Upper lobe of left lung (tissue), 6 donors: ENCODE data around the gene SREBF1. TPM values are rescaled to one million over a fixed set of nuclear protein-coding genes. Genes with fewer than 3 reads are reported as not detected.

ENCODE experiments used
- ATAC-seq, 2 donors: fragments of 200-7000 bp; cut with Tn5 transposase; one replicate each; pipeline ENCODE4 v1.9.1; 2022; ENCODE audit warnings: mild to moderate bottlenecking in 2 of 2, moderate library complexity in 2 of 2; ENCODE audit not compliant: low FRiP score in 2 of 2
- DNase-seq, 2 donors: peaks; one replicate each; pipeline ENCODE4 v3.0.0-alpha.2; 2019 to 2020
- H3K27ac ChIP-seq, 4 donors: fragments of 200-600 bp; sonication (generic); one replicate each; pipeline ENCODE4 v1.5.1; 2016 to 2019
- H3K27me3 ChIP-seq, 4 donors: fragments of 200-600 bp; sonication (generic); one replicate each; pipeline ENCODE4 v1.5.1; 2017 to 2019
- H3K36me3 ChIP-seq, 4 donors: fragments of 200-600 bp; sonication (generic); one replicate each; pipeline ENCODE4 v1.5.1; 2016 to 2019
- H3K4me1 ChIP-seq, 4 donors: fragments of 200-600 bp; sonication (generic); one replicate each; pipeline ENCODE4 v1.5.1; 2018 to 2019
- H3K4me3 ChIP-seq, 4 donors: fragments of 200-600 bp; sonication (generic); one replicate each; pipeline ENCODE4 v1.5.1; 2017 to 2019; ENCODE audit warnings: mild to moderate bottlenecking in 2 of 4, moderate library complexity in 1 of 4
- H3K9me3 ChIP-seq, 4 donors: fragments of 200-600 bp; sonication (generic); one replicate each; pipeline ENCODE4 v1.5.1; 2018 to 2019
- EP300 ChIP-seq, 4 donors: sonication (generic); formaldehyde crosslinking; IDR thresholded peaks; one replicate each; pipeline ENCODE4 v1.5.1; 2017; ENCODE audit warnings: antibody characterized with exemption in 4 of 4, control low read depth in 2 of 4
- POLR2A ChIP-seq, 4 donors: fragments of 450-650 bp; IDR thresholded peaks; one replicate each; pipeline ENCODE4 v1.5.1; 2016 to 2017; ENCODE audit warnings: antibody characterized with exemption in 4 of 4, mild to moderate bottlenecking in 2 of 4
- POLR2AphosphoS5 ChIP-seq, 2 donors: sonication (generic); formaldehyde crosslinking; IDR thresholded peaks; one replicate each; pipeline ENCODE4 v1.5.1; 2017; ENCODE audit warnings: antibody characterized with exemption in 2 of 2
- WGBS, 2 donors: methylation state at CpG; one replicate each; pipeline ENCODE4 v1.1.5; 2017 to 2018; 5-methylcytosine and 5-hydroxymethylcytosine counted together
- total RNA-seq, 6 donors: library from RNA; depleted of rRNA in 4 of 6; stranded (reverse); fragments of >200 nt in 4 of 6; gene quantifications; one replicate each; pipeline versions ENCODE4 v1.1.0 to v1.2.1, GENCODE V29; 2016 to 2021
- TF ChIP-seq, protein P1 (sequence below), 6 experiments: fragments of 450-650 bp in 4 of 6; fragments of 200-600 bp in 2 of 6; sonication (generic) in 2 of 6; IDR thresholded peaks; one replicate each; pipeline ENCODE4 v1.5.1; 2016 to 2019; ENCODE audit warnings: antibody characterized with exemption in 6 of 6
- donor health status: DM: no; HTN: no; CAD: no; lungs with moderate emphysema.
- donor health status: DM: no; HTN: yes; CAD: no; lungs with severe emphysema.

The SREBF1 gene
- total RNA-seq, 6 donors from 2014 or later, result 64.2 to 579 (median 123) TPM

DNA sequence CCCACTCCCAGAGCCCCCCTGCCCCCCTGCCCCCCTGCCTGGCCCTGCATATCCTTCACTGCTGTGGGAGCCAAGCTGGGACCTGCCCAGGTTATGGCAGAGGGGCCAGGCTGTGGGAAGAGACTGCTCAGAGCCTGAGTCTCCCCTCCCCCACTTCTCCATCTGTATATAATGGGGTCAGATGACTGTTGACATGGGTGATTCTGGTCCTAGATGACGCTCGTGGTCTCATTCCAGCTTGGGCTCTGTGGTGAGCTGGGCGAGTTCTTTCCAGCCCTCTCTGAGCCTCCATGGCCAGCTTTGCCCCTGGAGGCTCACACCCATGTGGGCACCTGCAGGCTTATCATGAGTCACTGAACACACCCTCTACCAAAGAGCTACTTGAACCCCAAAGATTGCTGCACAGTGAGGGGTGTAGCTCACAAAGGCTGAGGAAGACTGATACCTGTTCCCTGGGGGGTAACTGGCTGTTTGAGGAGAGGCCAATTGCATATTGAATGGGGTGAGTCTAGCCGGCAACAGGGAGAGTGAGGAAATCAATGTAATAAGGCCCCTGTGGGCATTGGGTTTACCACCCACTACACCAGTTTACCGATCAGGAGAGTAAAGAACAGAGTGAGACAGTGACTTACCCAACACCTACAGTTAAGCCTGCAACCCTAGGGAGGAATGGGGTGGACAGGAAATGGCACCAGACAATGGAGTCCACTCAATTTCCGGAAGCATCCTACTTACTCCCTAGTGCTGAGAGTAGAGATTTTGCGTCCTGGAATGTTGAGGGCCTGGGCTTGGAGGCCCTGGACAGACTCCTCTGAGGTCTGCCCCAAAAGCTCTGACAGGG, 4.2 kb upstream of the SREBF1 start:
- TF ChIP-seq POLR2A (IDR thresholded peaks at IDR 0.05) (no peak), EP300 (IDR thresholded peaks at IDR 0.05) (peak in 3 of 4 donors; percentile 9 to 30 (median 15)), POLR2AphosphoS5 (IDR thresholded peaks at IDR 0.05) (peak in 1 of 2 donors; percentile 20)
- TF ChIP-seq, protein P1, sequence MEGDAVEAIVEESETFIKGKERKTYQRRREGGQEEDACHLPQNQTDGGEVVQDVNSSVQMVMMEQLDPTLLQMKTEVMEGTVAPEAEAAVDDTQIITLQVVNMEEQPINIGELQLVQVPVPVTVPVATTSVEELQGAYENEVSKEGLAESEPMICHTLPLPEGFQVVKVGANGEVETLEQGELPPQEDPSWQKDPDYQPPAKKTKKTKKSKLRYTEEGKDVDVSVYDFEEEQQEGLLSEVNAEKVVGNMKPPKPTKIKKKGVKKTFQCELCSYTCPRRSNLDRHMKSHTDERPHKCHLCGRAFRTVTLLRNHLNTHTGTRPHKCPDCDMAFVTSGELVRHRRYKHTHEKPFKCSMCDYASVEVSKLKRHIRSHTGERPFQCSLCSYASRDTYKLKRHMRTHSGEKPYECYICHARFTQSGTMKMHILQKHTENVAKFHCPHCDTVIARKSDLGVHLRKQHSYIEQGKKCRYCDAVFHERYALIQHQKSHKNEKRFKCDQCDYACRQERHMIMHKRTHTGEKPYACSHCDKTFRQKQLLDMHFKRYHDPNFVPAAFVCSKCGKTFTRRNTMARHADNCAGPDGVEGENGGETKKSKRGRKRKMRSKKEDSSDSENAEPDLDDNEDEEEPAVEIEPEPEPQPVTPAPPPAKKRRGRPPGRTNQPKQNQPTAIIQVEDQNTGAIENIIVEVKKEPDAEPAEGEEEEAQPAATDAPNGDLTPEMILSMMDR (IDR thresholded peaks at IDR 0.05), result no peak
- Histone ChIP-seq H3K9me3 (no peaks in the 10 kb centered on the region), H3K27me3 (no peaks in the 10 kb centered on the region), H3K27ac (peak overlapping the region; percentile 97 to 99 (median 99)), H3K4me1 (peaks cover 50 to 80% (median 66%) of the 10 kb centered on the region in 4 donors), H3K4me3 (peak overlapping the region in 3 of 4 donors; percentile 39 to 59 (median 48)), H3K36me3 (peaks cover 0 to 3% (median 0%) of the 10 kb centered on the region in 4 donors)
- DNase-seq, result peak in 1 of 2 donors; percentile 72
- WGBS, 2 donors, result 33 to 39% methylated on average over 3 to 7 of the region's 7 CpGs
- peak in 1 of 2 donors; percentile 35 for ATAC-seq

- Histone ChIP-seq H3K27me3 (no peaks in the 10 kb centered on the region), H3K9me3 (no peaks in the 10 kb centered on the region), H3K27ac (peak overlapping the region; percentile 97 to 99 (median 99)), H3K4me1 (peaks cover 59 to 82% (median 73%) of the 10 kb centered on the region in 4 donors), H3K4me3 (peak overlapping the region; percentile 29 to 59 (median 44)), H3K36me3 (no peaks in the 10 kb centered on the region)
- DNase-seq, result peak; percentile 96 to 98
- WGBS, 2 donors, result 3 to 4% methylated on average over 16 to 70 of the region's 71 CpGs
- peak; percentile 78 to 87 for ATAC-seq
- peak in 3 of 4 donors; percentile 77 to 97 (median 79) for TF ChIP-seq POLR2A (IDR thresholded peaks at IDR 0.05)
- TF ChIP-seq EP300 (IDR thresholded peaks at IDR 0.05), result peak in 2 of 4 donors; percentile 54 to 66
- TF ChIP-seq, protein P1 (IDR thresholded peaks at IDR 0.05), result no peak
- TF ChIP-seq POLR2AphosphoS5 (IDR thresholded peaks at IDR 0.05), result peak; percentile 91 to 94
Measured at GRCh38 chr17:17839791-17840707, 3.3 kb upstream of the SREBF1 start.

DNA sequence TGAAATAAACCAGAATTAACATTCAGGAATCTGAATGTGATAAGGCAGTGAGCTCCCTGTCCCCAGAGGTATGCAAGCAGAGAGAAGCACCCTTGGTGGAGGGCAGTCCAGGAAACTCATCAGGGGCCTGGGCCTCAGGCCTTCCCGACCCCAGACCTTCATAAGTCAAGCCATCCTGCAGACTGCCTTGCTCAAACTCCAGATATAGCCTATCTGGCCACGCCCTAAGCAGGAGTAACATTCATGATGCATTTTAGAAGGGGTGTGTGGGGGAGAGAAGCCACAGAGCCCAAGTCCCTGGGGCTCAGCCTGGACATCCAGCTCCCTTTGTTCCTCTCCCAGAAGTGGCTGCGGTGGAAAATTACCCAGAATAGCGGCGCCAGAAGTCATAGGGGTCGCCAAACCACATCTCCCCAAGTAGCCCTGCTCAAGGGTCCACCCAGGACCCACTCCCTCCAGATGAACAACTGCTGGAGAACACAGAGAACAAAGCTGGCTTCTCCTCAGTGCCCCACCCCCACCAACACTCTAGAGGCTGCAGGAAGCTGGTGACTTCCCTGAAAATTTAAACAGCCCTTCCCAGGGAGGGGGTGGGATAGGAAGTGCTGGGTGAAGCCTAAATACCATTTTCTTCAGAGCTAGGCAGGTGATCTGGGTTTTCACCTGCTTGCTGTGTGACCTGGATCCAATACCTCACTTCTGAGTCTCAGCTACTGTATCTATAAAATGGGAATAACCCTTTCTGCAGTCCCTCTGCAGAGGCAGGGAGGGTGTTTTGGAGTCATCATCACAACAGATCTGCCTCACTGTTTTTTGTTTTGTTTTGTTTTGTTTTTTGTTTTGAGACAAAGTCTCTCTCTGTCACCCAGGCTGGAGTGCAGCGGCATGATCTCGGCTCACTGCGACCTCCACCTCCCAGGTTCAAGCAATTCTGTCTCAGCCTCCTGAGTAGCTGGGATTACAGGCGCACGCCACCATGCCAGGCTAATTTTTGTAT, 1.5 kb upstream of the SREBF1 start:
- no peaks in the 10 kb centered on the region for H3K9me3 ChIP-seq
- DNase-seq (peak in 1 of 2 donors; percentile 88), ATAC-seq (no peak)
- TF ChIP-seq EP300 (IDR thresholded peaks at IDR 0.05) (peak in 3 of 4 donors; percentile 33 to 83 (median 69)), POLR2A (IDR thresholded peaks at IDR 0.05) (peak in 1 of 4 donors; percentile 40), POLR2AphosphoS5 (IDR thresholded peaks at IDR 0.05) (peak; percentile 39 to 69)
- TF ChIP-seq, protein P1 (IDR thresholded peaks at IDR 0.05), result no peak
- H3K36me3 ChIP-seq, result no peaks in the 10 kb centered on the region
- no peaks in the 10 kb centered on the region for H3K27me3 ChIP-seq
- peaks cover 60 to 90% (median 78%) of the 10 kb centered on the region in 4 donors for H3K4me1 ChIP-seq
- peak overlapping the region; percentile 97 to 99 (median 99) for H3K27ac ChIP-seq
- 57 to 60% methylated on average over 10 of the region's 11 CpGs for WGBS, 2 donors
- peak overlapping the region in 1 of 4 donors; percentile 8 for H3K4me3 ChIP-seq

DNA sequence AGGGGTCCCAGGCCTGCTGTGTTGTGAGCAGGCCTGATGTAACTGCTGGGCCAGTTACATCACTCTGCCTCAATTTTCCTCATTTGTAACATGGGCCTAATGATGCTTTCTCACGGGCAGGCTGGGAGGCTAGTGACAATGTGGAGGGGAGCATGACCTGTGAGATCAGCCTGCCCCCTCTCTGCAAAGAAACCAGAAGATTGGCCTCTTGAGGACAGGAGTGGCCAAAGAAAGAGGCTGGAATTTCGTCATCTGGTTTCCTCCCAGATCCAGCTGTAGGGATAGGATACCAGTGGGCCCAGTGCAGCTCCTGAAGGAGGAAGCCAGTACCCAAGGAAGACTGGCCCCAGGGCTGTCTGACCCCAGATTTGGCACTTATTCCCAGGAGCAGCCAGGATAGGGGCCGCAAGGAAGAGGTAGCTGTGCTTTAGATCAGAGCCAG, 615 bp upstream of the SREBF1 start:
- peaks cover 59 to 85% (median 72%) of the 10 kb centered on the region in 4 donors for H3K4me1 ChIP-seq
- no peaks in the 10 kb centered on the region for H3K9me3 ChIP-seq
- WGBS, 2 donors, result 26 to 45% methylated on average over 3 of the region's 3 CpGs
- DNase-seq (peak in 1 of 2 donors; percentile 84), ATAC-seq (peak in 1 of 2 donors; percentile 46)
- peak overlapping the region in 3 of 4 donors; percentile 67 to 96 (median 78) for H3K4me3 ChIP-seq
- H3K27me3 ChIP-seq, result no peaks in the 10 kb centered on the region
- TF ChIP-seq POLR2A (IDR thresholded peaks at IDR 0.05) (peak in 1 of 4 donors; percentile 52), EP300 (IDR thresholded peaks at IDR 0.05) (no peak), POLR2AphosphoS5 (IDR thresholded peaks at IDR 0.05) (peak; percentile 58 to 72)
- TF ChIP-seq, protein P1 (IDR thresholded peaks at IDR 0.05), result peak in 1 of 6 experiments; percentile 7
- no peaks in the 10 kb centered on the region for H3K36me3 ChIP-seq
- H3K27ac ChIP-seq, result peak overlapping the region; percentile 97 to 99 (median 99)
